ENCODE results near the gene COL5A2.

- TF ChIP-seq CTCF (IDR thresholded peaks at IDR 0.05; ENCODE audit: insufficient read depth, low read length, poor library complexity, severe bottlenecking) (no peak), EZH2phosphoT487 (conservative IDR thresholded peaks at IDR 0.05; ENCODE audit: low read length) (no peak)
These were observed 40.8 kb downstream of the COL5A2 start for GRCh38 chr2:189138800-189139199.
